ENCODE data around the gene PCIF1.
"Not testable (repeated sequence)": the region's sequence is repeated elsewhere in the genome, so short reads cannot be mapped to it uniquely, and the experiment has no call there.

The PCIF1 gene

GRCh38 chr20:45924391-45925261, 9.9 kb upstream of the PCIF1 start:
- DNase-seq = no peak

GRCh38 chr20:45925821-45926506, 8.5 kb upstream of the PCIF1 start:
- DNase-seq = no peak

DNA sequence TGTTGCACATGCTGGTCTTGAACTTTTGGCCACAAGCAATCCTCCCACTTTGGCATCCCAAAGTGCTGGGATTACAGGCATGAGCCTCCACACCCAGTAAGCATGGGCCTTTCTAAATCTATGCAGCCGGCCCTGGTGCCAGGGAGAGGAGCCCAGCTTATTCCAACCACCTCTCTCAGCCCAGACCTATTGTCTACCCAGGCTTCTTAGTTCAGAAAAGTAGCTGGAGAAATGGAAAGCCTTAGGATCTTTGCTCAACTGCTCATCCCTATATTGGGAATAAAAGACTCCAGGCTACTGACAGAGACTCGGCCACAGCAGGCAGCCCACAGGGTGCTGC, 7.8 kb upstream of the PCIF1 start:
- no peak for DNase-seq

GRCh38 chr20:45927071-45927878, 7.2 kb upstream of the PCIF1 start:
- no peak for DNase-seq

DNA sequence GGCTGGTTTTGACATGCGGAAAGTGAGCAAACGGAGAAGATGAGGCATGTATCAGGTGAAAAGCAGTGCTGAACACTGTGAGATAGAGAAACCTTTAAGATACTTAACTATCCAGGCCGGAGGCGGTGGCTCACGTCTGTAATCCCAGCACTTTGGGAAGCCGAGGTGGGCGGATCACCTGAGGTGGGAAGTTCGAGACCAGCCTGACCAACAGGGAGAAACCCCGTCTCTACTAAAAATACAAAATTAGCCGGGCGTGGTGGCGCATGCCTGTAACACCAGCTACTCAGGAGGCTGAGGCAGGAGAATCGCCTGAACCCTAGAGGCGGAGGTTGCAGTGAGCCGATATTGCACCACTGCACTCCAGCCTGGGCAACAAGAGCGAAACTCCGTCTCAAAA, 2.8 kb upstream of the PCIF1 start:
- DNase-seq = not testable (repeated sequence)

- peak; percentile 43 for DNase-seq
These were observed 1.0 kb upstream of the PCIF1 start for GRCh38 chr20:45933266-45934045.

DNA sequence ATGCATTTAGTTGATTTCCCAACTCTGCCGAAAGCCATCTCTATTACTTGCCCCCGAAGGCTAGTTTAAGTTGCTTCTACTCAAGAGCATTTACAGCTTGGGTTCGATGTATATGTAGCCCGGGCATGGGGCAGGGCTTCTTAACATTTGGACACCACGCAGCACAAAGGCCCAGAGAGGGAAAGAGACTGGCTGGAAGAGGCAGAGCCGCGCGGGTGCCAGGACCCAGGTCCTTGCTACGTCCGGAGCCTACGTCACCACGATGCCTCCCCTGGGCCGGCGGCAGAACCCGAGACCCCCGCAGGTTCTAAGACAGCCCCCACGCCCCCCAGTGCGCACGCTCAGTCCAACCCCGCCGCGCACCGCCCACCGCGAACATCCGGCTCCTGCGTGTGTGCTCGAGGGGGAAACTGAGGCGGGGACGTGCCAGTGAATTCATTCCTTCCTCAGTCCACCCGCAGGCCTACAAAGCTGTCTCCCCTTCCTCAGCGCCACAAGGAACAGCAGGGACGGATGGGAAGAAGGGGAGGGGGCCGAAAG, 367 bp upstream of the PCIF1 start:
- DNase-seq = no peak

GRCh38 chr20:45935416-45936046, 1.0 kb downstream of the PCIF1 start:
- DNase-seq = no peak

DNA sequence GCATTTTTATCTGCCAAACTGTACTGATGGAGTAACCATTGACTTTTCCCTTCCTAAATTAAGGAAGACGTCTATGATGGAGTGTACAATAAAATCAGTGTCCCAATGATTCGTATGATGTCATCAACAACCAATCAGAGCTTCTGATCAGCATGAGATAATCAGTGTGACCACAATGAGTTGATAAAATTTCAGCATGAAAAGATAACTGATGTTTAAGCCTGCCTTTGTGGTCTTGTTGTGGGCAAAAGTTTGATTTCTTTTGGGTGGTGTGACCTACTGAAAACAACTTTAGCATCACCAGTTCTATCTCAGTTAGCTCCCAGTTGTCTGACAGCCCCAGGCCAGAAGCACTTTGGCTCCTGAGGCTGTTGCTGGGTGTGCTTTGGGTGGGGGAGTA, 3.3 kb downstream of the PCIF1 start:
- no peak for DNase-seq

- DNase-seq = no peak
These were observed 4.4 kb downstream of the PCIF1 start for GRCh38 chr20:45938727-45939438.

DNA sequence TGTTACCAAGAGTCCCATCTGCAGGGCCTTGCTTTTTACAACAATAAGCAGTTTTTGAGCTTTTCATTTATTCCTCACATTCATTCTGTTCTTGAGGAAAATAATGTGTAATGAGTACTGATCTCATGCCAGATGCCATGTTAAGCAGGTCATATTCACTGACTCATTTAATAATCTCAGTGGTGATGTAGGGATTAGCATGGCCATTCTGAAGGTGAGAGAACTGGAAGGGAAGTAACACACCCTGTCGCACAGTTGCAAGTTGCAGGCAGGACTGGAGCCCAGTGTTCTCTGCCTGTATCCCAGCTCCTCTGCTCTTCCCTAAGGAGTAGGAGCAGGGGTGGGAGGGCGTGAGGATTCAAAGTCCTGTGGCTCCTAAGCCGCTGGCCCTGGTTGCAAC, 5.6 kb downstream of the PCIF1 start:
- no peak for DNase-seq

DNA sequence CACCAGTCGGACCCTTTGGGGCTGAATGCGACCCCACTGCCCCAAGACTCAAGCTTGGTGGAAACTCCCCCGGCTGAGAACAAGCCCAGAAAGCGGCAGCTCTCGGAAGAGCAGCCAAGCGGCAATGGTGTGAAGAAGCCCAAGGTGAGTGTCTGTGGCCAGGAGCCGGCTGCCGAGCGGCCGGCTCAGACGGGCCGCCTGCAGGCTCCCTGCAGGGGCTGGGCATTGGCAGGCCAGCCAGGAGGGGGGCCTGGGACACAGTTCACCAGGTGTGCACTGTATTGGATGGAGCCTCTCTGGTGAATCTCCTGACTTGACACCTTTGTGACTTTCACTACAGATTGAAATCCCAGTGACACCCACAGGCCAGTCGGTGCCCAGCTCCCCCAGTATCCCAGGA, 6.0 kb downstream of the PCIF1 start:
- no peak for DNase-seq

DNA sequence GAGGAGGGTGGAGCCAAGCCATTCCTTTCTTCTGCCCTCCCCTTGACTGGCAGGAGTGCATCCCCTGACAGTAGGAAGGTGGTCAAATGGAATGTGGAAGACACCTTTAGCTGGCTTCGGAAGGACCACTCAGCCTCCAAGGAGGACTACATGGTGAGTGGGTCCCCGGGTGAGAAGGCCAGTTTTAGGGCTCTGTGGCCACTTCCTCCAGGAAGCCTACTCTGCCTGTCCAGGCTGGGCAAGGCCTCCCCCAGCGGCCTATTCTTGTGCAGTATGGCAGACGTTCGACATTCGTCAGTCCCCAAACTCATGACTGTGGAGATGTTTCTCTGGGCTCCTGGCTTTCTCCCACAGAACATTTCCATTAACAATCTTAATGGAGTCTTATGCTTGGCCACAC, 9.1 kb downstream of the PCIF1 start:
- no peak for DNase-seq

DNA sequence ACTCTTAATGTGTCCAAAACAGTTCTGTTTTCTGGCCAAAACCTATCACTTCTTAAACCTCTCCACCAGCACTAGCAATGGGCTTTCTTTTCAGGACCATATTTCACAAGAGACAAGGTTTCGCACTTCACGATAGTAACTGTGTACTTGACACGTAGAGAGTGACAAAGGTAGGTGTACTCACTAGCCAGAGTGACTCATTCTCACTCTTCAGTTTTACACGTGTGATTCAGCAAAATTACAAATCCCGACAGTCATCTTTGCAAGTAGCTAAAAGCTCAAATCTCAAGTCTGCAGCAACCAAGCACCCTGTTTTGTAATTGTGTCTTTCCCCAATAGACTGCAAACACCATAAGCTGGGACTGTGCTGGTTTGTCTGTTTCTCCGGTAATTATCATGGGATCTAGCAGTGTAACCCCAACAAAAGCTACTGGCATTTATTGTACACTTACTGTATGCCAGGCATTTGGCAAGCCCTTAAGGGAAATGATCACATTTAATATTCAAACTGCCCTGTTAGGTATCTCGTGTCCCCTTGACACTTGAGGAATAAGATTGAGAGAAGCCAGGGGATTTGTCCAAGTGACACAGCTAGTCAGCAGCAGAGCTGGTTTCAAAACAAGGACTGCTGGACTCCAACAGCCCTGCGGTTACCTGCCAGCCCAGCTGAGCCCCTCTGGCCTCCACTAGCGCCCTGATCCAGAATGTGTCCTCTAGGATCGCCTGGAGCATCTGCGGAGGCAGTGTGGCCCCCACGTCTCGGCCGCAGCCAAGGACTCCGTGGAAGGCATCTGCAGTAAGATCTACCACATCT, 9.9 kb downstream of the PCIF1 start:
- no peak for DNase-seq

DNA sequence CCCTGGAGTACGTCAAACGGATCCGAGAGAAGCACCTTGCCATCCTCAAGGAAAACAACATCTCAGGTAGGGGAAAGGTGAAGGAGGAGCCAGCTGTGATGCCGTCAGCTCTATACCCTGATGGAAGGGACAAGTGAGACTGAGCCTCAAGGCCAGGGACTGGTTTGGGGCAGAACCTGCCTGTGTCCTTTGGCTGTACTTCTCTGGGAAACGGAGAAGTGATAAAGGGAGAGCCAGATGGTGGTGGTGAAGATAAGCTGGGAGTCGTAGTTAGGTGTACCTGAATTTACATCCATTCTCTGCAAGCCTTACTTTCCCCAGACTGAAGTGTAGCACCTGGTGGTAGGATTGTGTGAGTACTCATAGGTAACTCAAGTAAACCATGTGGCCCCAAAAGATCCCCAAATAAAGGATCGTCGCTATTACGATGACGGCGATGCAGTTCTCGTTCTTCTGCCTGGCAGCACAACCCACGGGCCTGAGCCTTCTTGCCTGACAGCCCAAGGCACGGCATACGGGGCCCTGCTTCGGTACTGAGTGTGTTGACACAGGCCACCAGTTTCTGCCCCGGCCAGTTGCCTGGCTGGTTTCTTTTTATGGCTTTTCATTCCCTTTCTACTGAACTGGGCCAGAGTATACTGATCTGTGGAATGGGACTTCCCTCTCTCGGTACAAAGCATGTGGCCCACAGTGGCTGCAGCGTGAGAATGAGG, 10.6 kb downstream of the PCIF1 start:
- no peak for DNase-seq

DNA sequence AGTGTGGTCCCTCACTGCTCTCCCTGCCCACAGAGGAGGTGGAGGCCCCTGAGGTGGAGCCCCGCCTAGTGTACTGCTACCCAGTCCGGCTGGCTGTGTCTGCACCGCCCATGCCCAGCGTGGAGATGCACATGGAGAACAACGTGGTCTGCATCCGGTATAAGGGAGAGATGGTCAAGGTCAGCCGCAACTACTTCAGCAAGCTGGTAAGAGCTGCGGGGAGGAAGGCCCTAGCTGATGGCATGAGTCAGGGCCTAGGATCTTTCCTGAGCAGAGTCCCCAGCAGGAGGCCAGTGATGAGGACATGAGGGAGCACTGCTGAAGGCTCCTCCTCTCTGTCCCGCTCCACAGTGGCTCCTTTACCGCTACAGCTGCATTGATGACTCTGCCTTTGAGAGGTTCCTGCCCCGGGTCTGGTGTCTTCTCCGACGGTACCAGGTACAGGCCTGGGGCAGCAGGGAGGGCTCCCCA, 11.2 kb downstream of the PCIF1 start:
- DNase-seq = no peak

GRCh38 chr20:45946149-45946970, 11.9 kb downstream of the PCIF1 start:
- peak; percentile 44 for DNase-seq

DNA sequence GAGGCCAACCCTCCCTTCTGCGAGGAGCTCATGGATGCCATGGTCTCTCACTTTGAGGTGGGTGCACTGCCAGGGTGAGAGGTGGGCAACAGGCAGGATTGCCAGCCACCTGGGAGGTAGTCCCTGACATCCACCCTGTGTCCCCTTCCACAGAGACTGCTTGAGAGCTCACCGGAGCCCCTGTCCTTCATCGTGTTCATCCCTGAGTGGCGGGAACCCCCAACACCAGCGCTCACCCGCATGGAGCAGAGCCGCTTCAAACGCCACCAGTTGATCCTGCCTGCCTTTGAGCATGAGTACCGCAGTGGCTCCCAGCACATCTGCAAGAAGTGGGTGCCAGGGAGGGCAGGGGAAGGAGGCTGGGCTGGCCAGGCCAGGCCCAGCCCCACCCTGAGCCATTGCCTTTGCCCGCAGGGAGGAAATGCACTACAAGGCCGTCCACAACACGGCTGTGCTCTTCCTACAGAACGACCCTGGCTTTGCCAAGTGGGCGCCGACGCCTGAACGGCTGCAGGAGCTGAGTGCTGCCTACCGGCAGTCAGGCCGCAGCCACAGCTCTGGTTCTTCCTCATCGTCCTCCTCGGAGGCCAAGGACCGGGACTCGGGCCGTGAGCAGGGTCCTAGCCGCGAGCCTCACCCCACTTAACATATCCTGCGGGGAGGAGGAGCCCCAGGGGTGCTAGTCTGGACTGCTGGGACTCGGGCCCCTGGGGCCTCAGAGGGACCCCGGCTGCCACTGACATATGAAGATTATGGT, 12.8 kb downstream of the PCIF1 start:
- no peak for DNase-seq

All from activated CD8-positive, alpha-beta memory T cell treated with anti-CD3 and anti-CD28 coated beads, Interleukin-2, amount 50 U/mL, for 4 hours (primary cell).